IMR-90 (cell line): Measurements from ENCODE around the gene SLIT3. TPM values are rescaled to one million over a fixed set of nuclear protein-coding genes. Genes with fewer than 3 reads are reported as not detected.

Experiments
- ATAC-seq: fragments of 200-7000 bp; cut with Tn5 transposase; 2 replicates; pipeline ENCODE4 v1.9.1; 2020; ENCODE audit warnings: low read depth, mild to moderate bottlenecking, moderate library complexity
- BruUV-seq: library from RNA; stranded (reverse); fragments of 400-500 nt; replicated peaks from 2 replicates; lab custom pipeline; 2021; lab: Mats Ljungman, UMichigan
- CTCF ChIA-PET: fragments of 300-600 bp; formaldehyde crosslinking; extraction: SDS; loops from one replicate; lab custom pipeline; 2021; ENCODE audit warnings: antibody characterized with exemption; lab: Yijun Ruan, JAX
- POLR2A ChIA-PET: fragments of 300-600 bp; sonication (Branson Sonifier 250); formaldehyde crosslinking; loops from one replicate; lab custom pipeline; 2022; ENCODE audit warnings: antibody characterized with exemption; ENCODE audit not compliant: unreplicated experiment; lab: Charles Lee
- DNase-seq: peaks from one replicate; pipeline ENCODE4 v3.0.0; 2013
- H2AFZ ChIP-seq: replicated peaks from 2 replicates; pipeline ENCODE3; 2013; ENCODE audit warnings: low read length, mild to moderate bottlenecking; ENCODE audit not compliant: poor library complexity
- H2AK5ac ChIP-seq: 2 replicates; pipeline ENCODE4 v1.6.1; 2013; ENCODE audit warnings: low read depth, low read length, inconsistent platforms
- H2AK9ac ChIP-seq: replicated peaks from 2 replicates; pipeline ENCODE3; 2013; ENCODE audit warnings: mild to moderate bottlenecking, low read depth, low read length, moderate library complexity; ENCODE audit not compliant: poor library complexity
- H2BK120ac ChIP-seq: 2 replicates; pipeline ENCODE4 v1.6.1; 2013; ENCODE audit warnings: low read depth, low read length, inconsistent platforms
- H2BK15ac ChIP-seq: 3 replicates; pipeline ENCODE4 v1.6.1; 2013; ENCODE audit warnings: low read depth, low read length, inconsistent platforms
- H2BK20ac ChIP-seq: 2 replicates; pipeline ENCODE4 v1.6.1; 2013; ENCODE audit warnings: low read depth, mild to moderate bottlenecking, inconsistent platforms, low read length, moderate library complexity
- H2BK5ac ChIP-seq: 2 replicates; pipeline ENCODE4 v1.6.1; 2013; ENCODE audit warnings: mild to moderate bottlenecking, low read depth, low read length, inconsistent platforms; ENCODE audit not compliant: poor library complexity, severe bottlenecking
- H3K14ac ChIP-seq: replicated peaks from 2 replicates; pipeline ENCODE4 v1.6.1; 2013; ENCODE audit warnings: low read depth, low read length, inconsistent platforms
- H3K18ac ChIP-seq: 2 replicates; pipeline ENCODE4 v1.6.1; 2013; ENCODE audit warnings: low read depth, low read length, control low read depth
- H3K23ac ChIP-seq: 2 replicates; pipeline ENCODE4 v1.6.1; 2013; ENCODE audit warnings: low read depth, low read length, inconsistent platforms
- H3K27ac ChIP-seq: 2 replicates; pipeline ENCODE4 v1.5.1; 2013; ENCODE audit warnings: mild to moderate bottlenecking, control low read depth, low read length; ENCODE audit not compliant: insufficient read depth
- H3K27me3 ChIP-seq: 2 replicates; pipeline ENCODE4 v1.6.1; 2013; ENCODE audit warnings: low read length; ENCODE audit not compliant: control insufficient read depth, insufficient read depth
- H3K36me3 ChIP-seq: 2 replicates; pipeline ENCODE4 v1.6.1; 2013; ENCODE audit warnings: low read length, mixed read lengths; ENCODE audit not compliant: control insufficient read depth, insufficient read depth
- H3K4ac ChIP-seq: 2 replicates; pipeline ENCODE4 v1.6.1; 2013; ENCODE audit warnings: low read depth, low read length, inconsistent platforms
- H3K4me1 ChIP-seq: 2 replicates; pipeline ENCODE4 v1.6.1; 2013; ENCODE audit warnings: low read length, mixed read lengths; ENCODE audit not compliant: control insufficient read depth, insufficient read depth
- H3K4me2 ChIP-seq: 2 replicates; pipeline ENCODE4 v1.6.1; 2013; ENCODE audit warnings: low read depth, mild to moderate bottlenecking, control low read depth, low read length, moderate library complexity
- H3K4me3 ChIP-seq: 2 replicates; pipeline ENCODE4 v1.5.1; 2013; ENCODE audit warnings: low read depth, mild to moderate bottlenecking, control low read depth, low read length, moderate library complexity; ENCODE audit not compliant: insufficient read depth
- H3K56ac ChIP-seq: 2 replicates; pipeline ENCODE4 v1.6.1; 2013; ENCODE audit warnings: low read length, inconsistent platforms; ENCODE audit not compliant: insufficient read depth; ENCODE audit errors: extremely low read depth
- H3K79me1 ChIP-seq, 2 experiments: 2 replicates each; pipeline ENCODE4 v1.6.1; 2013; ENCODE audit warnings: low read length in 2 of 2, inconsistent platforms in 1 of 2, low read depth in 1 of 2
- H3K9ac ChIP-seq: 2 replicates; pipeline ENCODE4 v1.6.1; 2013; ENCODE audit warnings: low read depth, low read length, control low read depth
- H3K9me1 ChIP-seq: 2 replicates; pipeline ENCODE4 v1.6.1; 2013; ENCODE audit warnings: low read length, inconsistent platforms; ENCODE audit not compliant: insufficient read depth
- H3K9me3 ChIP-seq: 2 replicates; pipeline ENCODE4 v1.6.1; 2013; ENCODE audit warnings: low read length; ENCODE audit not compliant: control insufficient read depth, insufficient read depth
- H4K20me1 ChIP-seq: 2 replicates; pipeline ENCODE4 v1.6.1; 2013; ENCODE audit warnings: low read length, inconsistent platforms; ENCODE audit not compliant: insufficient read depth
- H4K5ac ChIP-seq: 2 replicates; pipeline ENCODE4 v1.6.1; 2013; ENCODE audit warnings: mild to moderate bottlenecking, low read depth, low read length, control low read depth
- H4K8ac ChIP-seq, 2 experiments: 2 replicates each; pipeline ENCODE4 v1.6.1; 2013; ENCODE audit warnings: low read depth in 2 of 2, low read length in 2 of 2, control low read depth in 1 of 2, inconsistent platforms in 1 of 2
- H4K91ac ChIP-seq: 2 replicates; pipeline ENCODE4 v1.6.1; 2013; ENCODE audit warnings: low read depth, low read length, inconsistent platforms; ENCODE audit not compliant: insufficient read depth
- BHLHE40 ChIP-seq: fragments of 150-350 bp; IDR thresholded peaks from 2 replicates; pipeline ENCODE4 v1.6.1; 2016; ENCODE audit warnings: mild to moderate bottlenecking, low read depth, low read length
- CEBPB ChIP-seq: IDR thresholded peaks from 2 replicates; pipeline ENCODE4 v1.6.1; 2012; ENCODE audit warnings: low read depth, low read length, improper control_type of control experiment
- CHD1 ChIP-seq: IDR thresholded peaks from 2 replicates; pipeline ENCODE4 v1.6.1; 2012; ENCODE audit warnings: low read depth, low read length, improper control_type of control experiment
- CTCF ChIP-seq: conservative IDR thresholded peaks from 2 replicates; pipeline ENCODE4 v1.5.1; 2012; ENCODE audit warnings: mild to moderate bottlenecking, low read depth, low read length, improper control_type of control experiment
- ELK1 ChIP-seq: fragments of 150-350 bp; IDR thresholded peaks from 2 replicates; pipeline ENCODE4 v1.6.1; 2016; ENCODE audit warnings: low read depth, mild to moderate bottlenecking, low read length, moderate library complexity, borderline replicate concordance
- FOS ChIP-seq: fragments of 150-350 bp; IDR thresholded peaks from 2 replicates; pipeline ENCODE4 v1.6.1; 2016; ENCODE audit warnings: low read depth, low read length
- MAFK ChIP-seq: IDR thresholded peaks from 2 replicates; pipeline ENCODE4 v1.6.1; 2012; ENCODE audit warnings: low read depth, low read length, improper control_type of control experiment
- MAZ ChIP-seq: IDR thresholded peaks from 2 replicates; pipeline ENCODE4 v1.6.1; 2012; ENCODE audit warnings: low read depth, mild to moderate bottlenecking, low read length, improper control_type of control experiment, moderate library complexity, borderline replicate concordance
- MXI1 ChIP-seq: IDR thresholded peaks from 2 replicates; pipeline ENCODE4 v1.6.1; 2012; ENCODE audit warnings: low read depth, mild to moderate bottlenecking, low read length, moderate library complexity, borderline replicate concordance
- NFE2L2 ChIP-seq: fragments of 150-350 bp; IDR thresholded peaks from 2 replicates; pipeline ENCODE4 v1.6.1; 2016; ENCODE audit warnings: low read depth, mild to moderate bottlenecking, low read length
- POLR2A ChIP-seq: IDR thresholded peaks from 2 replicates; pipeline ENCODE4 v1.6.1; 2012; ENCODE audit warnings: mild to moderate bottlenecking, low read depth, low read length
- RAD21 ChIP-seq: IDR thresholded peaks from 2 replicates; pipeline ENCODE4 v1.6.1; 2012; ENCODE audit warnings: low read length, improper control_type of control experiment
- RCOR1 ChIP-seq: IDR thresholded peaks from 2 replicates; pipeline ENCODE4 v1.6.1; 2012; ENCODE audit warnings: mild to moderate bottlenecking, low read length, improper control_type of control experiment; ENCODE audit not compliant: insufficient replicate concordance
- RFX5 ChIP-seq: IDR thresholded peaks from 2 replicates; pipeline ENCODE4 v1.8.0; 2012; ENCODE audit warnings: low read depth, mild to moderate bottlenecking, low read length, moderate library complexity
- SMC3 ChIP-seq: fragments of 150-350 bp; IDR thresholded peaks from 2 replicates; pipeline ENCODE4 v1.6.1; 2016; ENCODE audit warnings: low read depth, mild to moderate bottlenecking, antibody characterized with exemption, low read length, moderate library complexity
- USF2 ChIP-seq: fragments of 150-350 bp; IDR thresholded peaks from 2 replicates; pipeline ENCODE4 v1.6.1; 2017; ENCODE audit warnings: mild to moderate bottlenecking, antibody characterized with exemption, low read length, low read depth
- WGBS, 2 experiments: methylation state at CpG; one replicate each; pipeline versions ENCODE4 v1.1.5 to v1.1.7; 2013; ENCODE audit warnings: missing lambda C conversion rate in 2 of 2; ENCODE audit not compliant: insufficient read length in 1 of 2; ENCODE audit errors: extremely low coverage in 2 of 2; 5-methylcytosine and 5-hydroxymethylcytosine counted together
- dilution Hi-C: fragments of 300-500 bp; cut with HindIII; formaldehyde crosslinking; loops from one replicate; pipeline ENCODE4 v1.14.3; 2018; ENCODE audit warnings: low sequenced_read_pairs; ENCODE audit not compliant: unreplicated experiment
- in situ Hi-C: fragments of 300-500 bp; cut with MboI; formaldehyde crosslinking; loops from 3 replicates; pipeline ENCODE4 v1.14.3; 2019; ENCODE audit warnings: low sequenced_read_pairs, inconsistent platforms, mixed read lengths
- intact Hi-C: fragments of 100-400 bp; cut with micrococcal nuclease; formaldehyde crosslinking; loops from 2 replicates; pipeline ENCODE4 v1.10.0; 2022
- polyA plus RNA-seq, 3 experiments: library from polyadenylated mRNA; depleted of rRNA; stranded (reverse); fragments of >200 nt; gene quantifications; 2 replicates each; pipeline ENCODE4 v1.2.3, GENCODE V29; 2012; ENCODE audit warnings: low replicate concordance in 1 of 3
- total RNA-seq: library from RNA; depleted of rRNA; stranded (reverse); fragments of >200 nt; gene quantifications from 2 replicates; pipeline ENCODE4 v1.2.3, GENCODE V29; 2012

SLIT3 gene
- total and polyA plus RNA-seq, 2 of the 4 experiments (the other 2 are of a cell fraction) = 0.18 to 0.50 TPM

- Histone ChIP-seq H3K79me1 (no peaks in the 10 kb centered on the region), H3K4me2 (no peak overlapping the region), H2BK120ac (no peak overlapping the region), H3K4me1 (no peaks in the 10 kb centered on the region), H3K36me3 (no peaks in the 10 kb centered on the region), H4K8ac (no peak overlapping the region), H2AFZ (no peak overlapping the region), H4K20me1 (no peaks in the 10 kb centered on the region), H3K27ac (no peak overlapping the region), H3K23ac (no peak overlapping the region), H2AK5ac (no peak overlapping the region), H2AK9ac (no peak overlapping the region), H3K9me1 (no peaks in the 10 kb centered on the region), H3K27me3 (no peaks in the 10 kb centered on the region), H3K4me3 (no peak overlapping the region), H3K14ac (no peak overlapping the region), H3K9me3 (no peaks in the 10 kb centered on the region), H2BK15ac (no peak overlapping the region), H4K5ac (no peak overlapping the region), H3K9ac (no peak overlapping the region), H3K4ac (no peak overlapping the region), H3K18ac (no peak overlapping the region), H2BK5ac (no peak overlapping the region), H2BK20ac (no peak overlapping the region), H3K56ac (no peak overlapping the region), H4K91ac (no peak overlapping the region)
- WGBS, 2 experiments = 30% methylated on average over 2 of the region's 8 CpGs; no CpG with 5 or more reads in 1 of the 2 experiments
- BruUV-seq = no TSS peak
- ATAC-seq (no peak), DNase-seq (no peak)
- ChIA-PET CTCF (no interaction called here), POLR2A (no interaction called here)
- in situ Hi-C loops = no loop called here
- dilution Hi-C loops = no loop called here
- TF ChIP-seq RAD21 (no peak), ELK1 (no peak), MAZ (no peak), BHLHE40 (no peak), POLR2A (no peak), CHD1 (no peak), NFE2L2 (no peak), CTCF (no peak), SMC3 (no peak), MXI1 (no peak), RFX5 (no peak), USF2 (no peak), FOS (no peak), RCOR1 (no peak), MAFK (no peak), CEBPB (no peak)
- intact Hi-C loops = no loop called here
These were observed 560.1 kb downstream of the SLIT3 start for GRCh38 chr5:168740811-168741213.
